ENCODE data around the gene AK6. TPM values are rescaled to one million over a fixed set of nuclear protein-coding genes. Genes with fewer than 3 reads are reported as not detected.
"Not testable (repeated sequence)": the region's sequence is repeated elsewhere in the genome, so short reads cannot be mapped to it uniquely, and the experiment has no call there.

The AK6 gene
- total RNA-seq, 2 donors from 2014 or later = 26.3 to 33.2 TPM

DNA sequence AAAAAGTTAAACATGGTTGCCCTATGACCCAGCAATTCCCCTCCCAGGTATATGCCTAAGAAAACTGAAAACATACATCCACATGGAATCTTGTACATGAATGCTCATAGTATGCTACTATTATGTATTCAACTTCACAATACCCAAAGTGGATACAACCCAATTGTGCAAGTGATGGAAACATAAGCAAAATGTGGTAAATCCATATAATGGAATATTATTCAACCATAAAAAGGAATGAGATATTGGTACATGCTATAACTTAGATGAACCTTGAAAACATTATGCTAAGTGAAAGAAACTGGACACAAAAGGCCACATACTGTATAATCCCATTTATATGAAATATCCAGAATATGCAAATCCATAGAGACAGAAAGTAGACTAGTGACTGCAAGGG is 18.7 kb downstream of the AK6 start:
- no peak for DNase-seq
- intact Hi-C loops (cut with DNase I, micrococcal nuclease) = no loop called here
- no peak for ATAC-seq

DNA sequence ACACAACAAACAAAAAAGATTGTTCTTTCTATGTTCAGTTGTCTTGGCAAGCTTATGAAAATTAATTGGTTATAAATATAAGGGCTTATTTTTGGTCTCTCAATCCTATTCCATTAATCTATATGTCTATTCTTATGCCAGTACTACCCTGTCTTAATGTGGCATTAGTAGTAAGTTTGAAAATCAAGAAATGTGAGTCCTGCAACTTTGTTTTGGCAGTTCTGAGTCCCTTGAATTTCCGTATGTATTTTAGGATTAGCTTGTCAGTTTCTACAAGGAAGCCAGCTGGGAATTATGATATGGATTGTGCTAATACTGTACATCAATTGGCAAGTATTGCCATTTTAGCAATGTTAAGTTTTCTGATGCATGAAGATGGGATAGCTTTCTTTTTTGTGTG is 26.2 kb downstream of the AK6 start:
- intact Hi-C loops (cut with DNase I, micrococcal nuclease) = no loop called here
- ATAC-seq (no peak), DNase-seq (no peak)

DNA sequence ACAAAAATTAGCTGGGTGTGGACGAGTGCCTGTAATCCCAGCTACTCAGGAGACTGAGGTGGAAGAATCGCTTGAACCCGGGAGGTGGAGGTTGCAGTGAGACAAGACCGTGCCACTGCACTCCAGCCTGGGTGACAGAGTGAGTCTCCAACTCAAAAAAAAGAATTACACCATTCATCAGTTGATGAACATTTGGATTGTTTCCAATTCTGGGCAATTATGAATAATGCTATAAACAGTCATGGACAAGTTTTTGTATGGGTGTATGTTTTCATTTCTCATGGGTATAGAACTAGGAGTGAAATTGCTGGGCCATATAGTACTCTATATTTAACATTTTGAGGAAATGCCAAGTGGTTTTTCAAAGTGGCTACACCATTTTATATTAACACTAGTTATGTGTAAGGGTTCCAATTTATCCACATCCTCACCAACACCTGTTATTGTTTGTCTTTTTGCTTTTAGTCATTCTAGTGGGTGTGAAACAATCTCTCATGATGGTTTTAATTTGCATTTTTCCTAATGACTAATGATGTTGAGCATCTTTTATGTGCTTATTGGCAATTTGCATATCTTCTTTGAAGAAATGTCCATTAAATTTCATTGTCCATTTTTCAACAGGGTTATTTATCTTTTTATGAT is 27.7 kb downstream of the AK6 start:
- ATAC-seq (no peak), DNase-seq (no peak)
- intact Hi-C loops (cut with DNase I, micrococcal nuclease) = no loop called here

DNA sequence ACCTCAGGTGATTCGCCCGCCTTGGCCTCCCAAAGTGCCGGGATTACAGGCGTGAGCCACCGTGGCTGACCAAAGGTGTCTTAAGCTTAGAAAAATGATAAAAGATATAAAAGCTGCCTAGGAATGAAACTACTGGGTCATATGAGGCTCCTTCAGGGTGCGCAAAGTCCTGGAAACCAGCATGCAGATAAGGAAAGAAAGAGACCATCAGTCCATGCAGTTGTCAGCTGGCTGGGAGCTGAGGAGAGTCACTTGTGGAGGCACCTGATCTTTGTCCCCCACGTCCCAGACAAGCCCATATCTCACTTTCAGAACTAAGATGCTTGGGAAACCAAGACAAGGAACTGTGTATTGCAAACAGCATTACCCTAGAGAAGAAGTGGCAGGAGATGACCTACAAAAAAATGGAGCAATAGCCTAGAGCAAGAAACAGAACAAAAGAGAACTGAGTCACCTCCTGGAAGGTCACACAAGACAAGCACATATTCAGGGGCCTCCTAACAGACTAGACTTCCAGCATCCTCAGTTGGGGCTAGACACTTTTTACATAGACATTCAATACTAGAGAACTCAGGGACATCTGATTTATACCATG is 33.9 kb downstream of the AK6 start:
- ATAC-seq = no peak
- intact Hi-C loops (cut with DNase I, micrococcal nuclease) = no loop called here
- DNase-seq = no peak

DNA sequence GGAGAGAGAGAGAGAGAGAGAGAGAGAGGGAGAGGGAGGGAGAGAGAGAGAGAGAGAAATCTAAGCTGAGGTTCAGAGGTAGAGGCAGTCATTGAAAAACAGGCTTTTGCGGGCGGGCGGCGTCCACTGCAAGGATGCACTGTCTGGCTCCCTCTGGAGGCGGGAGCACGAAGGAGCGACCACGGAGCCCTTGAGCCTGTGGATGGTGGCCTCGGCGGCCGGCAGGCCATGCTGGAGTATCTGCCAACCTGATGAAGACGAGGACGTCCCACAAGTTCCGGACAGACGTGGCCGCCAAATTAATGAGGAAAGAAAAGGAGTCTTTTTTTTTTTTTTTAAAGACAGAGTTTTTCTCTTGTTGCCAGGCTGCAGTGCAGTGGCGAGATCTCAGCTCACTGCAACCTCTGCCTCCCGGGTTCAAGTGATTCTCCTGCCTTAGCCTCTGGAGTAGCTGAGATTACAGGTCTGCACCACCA is 34.5 kb downstream of the AK6 start:
- DNase-seq (peak; percentile 84 to 92), ATAC-seq (peak; percentile 64)
- intact Hi-C loops (cut with DNase I, micrococcal nuclease) = no loop called here

DNA sequence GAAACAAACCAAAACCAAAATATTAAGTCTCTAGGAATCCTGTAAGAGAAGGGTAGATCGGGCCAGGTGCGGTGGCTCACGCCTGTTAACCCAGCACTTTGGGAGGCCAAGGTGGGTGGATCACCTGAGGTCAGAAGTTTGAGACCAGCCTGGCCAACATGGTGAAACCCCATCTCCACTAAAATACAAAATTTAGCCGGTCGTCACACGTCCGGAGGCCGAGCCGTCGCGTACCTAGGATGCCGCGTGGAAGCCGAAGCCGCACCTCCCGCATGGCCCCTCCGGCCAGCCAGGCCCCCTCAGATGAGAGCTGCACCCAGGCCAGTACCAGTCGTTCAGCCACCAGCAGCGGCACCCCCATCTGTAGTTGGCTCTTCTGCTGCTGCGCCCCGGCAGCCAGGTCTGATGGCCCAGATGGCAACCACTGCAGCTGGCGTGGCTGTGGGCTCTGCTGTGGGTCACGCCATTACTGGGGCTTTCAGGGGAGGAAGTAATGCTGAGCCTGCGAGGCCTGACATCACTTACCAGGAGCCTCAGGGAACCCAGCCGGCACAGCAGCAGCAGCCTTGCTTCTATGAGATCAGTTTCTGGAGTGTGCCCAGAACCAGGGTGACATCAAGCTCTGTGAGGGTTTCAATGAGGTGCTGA is 35.5 kb downstream of the AK6 start:
- intact Hi-C loops (cut with DNase I, micrococcal nuclease); ATAC-seq: not testable (repeated sequence)
- DNase-seq = peak in 1 of 2 donors; percentile 10

DNA sequence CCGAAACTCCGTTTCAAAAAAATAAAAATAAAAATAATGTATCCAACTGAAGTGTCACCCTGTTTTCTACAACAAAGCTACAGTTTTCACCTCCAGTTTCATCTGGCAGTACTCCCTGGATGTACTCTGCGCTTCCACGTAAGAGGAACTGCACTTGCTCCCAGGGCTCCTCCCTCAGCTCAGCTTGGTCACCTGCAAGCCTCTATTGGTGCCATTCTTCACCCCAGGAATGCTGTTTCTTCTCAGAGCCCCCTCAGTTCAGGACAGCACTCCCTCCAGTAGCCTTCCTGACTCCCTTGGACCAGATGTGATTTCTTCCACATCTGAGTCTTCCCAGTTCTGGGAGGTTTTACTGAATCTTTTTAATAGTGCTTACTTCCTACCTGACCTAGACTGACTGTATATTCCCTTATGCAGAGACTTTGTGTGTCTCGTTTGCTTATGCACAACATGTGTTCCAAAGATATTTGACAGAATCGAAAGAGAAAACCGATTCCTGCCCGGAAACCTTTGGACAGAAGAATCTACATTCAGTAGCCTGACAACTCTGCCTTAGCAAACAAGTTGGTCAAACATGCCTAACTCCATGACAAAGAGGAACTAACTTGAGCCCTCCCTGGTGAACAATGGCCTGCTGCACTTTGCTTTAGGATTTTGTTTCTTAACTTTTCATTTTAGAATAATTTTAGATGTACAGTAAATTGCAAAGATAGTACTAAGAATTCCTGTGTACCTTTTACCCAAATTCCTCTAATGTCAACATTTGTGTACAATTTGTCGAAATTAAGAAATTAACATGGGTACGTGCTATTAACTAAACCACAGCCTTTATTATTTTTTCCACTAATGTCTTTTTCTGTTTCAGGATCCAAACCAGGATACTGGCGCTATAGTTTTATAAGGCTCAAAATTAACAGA is 37.5 kb downstream of the AK6 start:
- ATAC-seq = peak; percentile 77

DNA sequence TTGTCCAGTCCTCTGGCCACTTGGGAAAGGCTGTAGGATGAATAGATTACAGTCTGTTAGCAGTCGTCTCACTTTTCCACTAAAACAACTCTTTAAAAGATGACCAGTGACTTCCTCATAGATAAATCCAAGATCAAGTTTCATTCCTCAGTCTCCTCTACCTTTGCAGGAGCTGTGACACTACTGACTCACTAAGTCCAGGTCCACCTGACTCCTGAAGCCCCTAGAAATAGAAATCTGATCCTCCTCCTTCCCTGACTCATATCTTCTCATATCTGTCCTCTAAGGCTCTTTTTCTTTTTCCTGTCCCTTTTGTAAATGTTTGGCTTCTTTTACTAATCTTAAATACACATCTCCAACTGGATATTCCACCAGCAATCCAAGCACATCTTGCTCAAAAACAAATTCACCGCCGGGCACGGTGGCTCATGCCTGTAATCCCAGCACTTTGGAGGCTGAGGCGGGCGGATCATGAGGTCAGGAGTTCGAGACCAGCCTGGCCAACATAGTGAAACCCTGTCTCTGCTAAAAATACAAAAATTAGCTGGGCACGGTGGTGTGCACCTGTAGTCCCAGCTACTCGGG is 39.3 kb downstream of the AK6 start:
- no peak for DNase-seq
- no peak for ATAC-seq
- intact Hi-C loops (cut with DNase I, micrococcal nuclease) = no loop called here

More for the DNA sequence above, 37.5 kb downstream of the AK6 start:
- intact Hi-C loops (cut with DNase I, micrococcal nuclease) = no loop called here
- peak; percentile 54 to 68 for DNase-seq

DNA sequence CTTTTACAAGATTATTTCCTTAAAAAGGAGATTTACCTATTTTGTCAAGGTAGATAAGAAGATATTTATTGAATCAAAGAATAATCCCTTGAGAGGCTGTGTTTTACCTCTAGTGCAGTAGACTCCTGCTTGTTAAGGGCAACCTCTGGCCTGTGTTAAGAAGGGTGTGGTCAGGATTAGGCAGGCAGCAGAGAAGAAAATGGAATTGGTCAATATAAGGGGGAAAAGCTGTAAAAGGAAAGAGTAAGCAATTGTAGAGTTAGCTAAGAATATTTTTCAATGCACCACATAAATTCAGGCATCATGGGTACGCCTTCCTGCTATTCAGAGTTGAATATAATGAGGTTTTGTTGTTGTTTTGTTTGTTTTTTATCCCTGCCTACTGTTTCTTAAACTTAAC is 43.0 kb downstream of the AK6 start:
- no peak for DNase-seq
- intact Hi-C loops (cut with DNase I, micrococcal nuclease) = no loop called here

DNA sequence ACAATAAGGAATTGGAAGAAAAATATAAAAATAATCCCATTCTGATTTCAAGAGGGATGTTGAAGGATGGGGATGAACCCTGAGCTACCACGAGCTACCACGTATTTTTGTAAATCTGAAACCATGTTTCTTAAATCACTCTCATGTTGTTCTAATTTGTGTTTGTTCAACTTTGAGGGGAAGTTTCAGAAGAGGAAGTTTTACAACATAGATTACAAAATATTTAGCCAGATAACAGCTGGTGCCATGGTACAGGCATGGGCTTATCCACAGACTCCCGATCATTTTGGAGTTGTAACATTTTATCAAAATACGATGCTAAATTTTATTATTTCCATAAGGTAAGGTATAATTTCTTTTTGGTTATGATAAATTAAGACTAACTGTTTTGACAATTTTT is 51.9 kb downstream of the AK6 start:
- no peak for DNase-seq
- intact Hi-C loops (cut with DNase I, micrococcal nuclease) = no loop called here
- ATAC-seq = no peak

More for the DNA sequence above, 43.0 kb downstream of the AK6 start:
- ATAC-seq = peak; percentile 95

DNA sequence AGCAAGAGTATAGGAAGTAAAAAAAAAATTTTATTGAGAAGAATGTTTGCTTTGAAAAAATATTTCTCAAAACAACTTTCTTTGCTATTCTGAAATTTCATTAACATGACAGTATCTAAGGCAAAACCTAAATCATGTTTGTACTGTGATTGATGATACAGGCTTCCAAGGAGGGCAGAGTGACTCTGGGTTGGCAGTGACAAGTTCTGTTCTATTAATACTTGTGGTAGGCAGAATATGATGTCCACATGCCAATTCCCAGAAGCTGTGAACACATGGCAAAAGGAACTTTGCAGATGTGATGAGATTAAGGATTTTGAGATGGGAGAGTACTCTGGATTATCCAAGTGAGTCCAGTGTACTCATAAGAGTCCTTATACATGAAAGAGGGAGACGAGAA is 53.3 kb downstream of the AK6 start:
- ATAC-seq (no peak), DNase-seq (no peak)
- intact Hi-C loops (cut with DNase I, micrococcal nuclease) = no loop called here

DNA sequence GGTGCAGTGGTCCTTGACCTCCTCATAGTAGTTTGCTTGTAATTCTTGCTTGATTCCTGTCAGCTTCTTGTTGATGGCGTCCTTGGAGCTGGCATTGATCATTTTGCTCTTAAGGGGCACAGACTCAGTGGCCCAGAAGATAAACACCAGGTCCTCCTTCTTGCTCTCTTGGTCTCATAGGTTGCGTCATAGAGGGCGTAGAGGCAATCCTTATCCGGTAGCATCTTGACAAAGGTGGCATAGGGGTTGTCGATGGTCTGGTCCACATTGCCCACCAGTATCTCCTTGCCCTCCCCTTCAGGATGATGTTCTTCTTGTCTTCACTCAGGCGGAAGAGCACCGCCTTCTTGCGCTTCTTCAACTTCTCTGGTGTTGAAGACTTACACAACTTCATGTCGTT is 55.9 kb downstream of the AK6 start:
- intact Hi-C loops (cut with DNase I, micrococcal nuclease) = no loop called here
- no peak for ATAC-seq
- DNase-seq = no peak

DNA sequence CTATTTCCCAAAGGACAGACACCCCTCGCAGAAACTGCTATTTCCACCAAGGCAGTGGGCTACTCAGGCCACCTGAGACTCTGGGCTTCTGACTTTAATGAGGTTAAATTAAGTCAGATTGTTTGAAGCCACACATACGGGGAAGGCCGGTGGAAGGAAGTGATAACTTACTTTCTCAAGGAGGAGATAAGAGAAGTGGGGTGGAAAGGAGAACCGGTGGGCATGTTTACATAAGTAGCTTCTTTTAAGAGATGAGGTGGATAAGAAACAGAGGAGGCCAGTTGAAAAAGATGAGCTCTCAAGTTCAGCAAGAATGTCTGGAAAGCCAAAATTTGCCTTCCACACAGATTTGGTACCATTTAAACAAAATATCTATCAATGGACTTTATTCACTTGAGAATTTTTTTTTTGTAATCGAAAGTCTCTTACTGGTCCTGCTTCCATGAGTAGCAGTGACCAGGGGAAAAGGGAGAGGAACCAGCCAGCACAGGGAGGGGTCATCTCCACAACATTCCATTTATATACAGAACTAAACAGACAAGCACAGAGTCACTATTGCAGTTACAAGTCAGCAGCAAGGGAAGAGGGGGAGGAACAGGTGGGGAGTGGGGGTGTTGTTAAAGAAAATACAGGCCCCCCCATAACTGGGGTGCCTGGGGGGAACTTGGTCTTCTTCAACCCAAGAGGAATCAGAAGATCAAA is 56.7 kb downstream of the AK6 start:
- no peak for ATAC-seq
- intact Hi-C loops (cut with DNase I, micrococcal nuclease) = no loop called here

DNA sequence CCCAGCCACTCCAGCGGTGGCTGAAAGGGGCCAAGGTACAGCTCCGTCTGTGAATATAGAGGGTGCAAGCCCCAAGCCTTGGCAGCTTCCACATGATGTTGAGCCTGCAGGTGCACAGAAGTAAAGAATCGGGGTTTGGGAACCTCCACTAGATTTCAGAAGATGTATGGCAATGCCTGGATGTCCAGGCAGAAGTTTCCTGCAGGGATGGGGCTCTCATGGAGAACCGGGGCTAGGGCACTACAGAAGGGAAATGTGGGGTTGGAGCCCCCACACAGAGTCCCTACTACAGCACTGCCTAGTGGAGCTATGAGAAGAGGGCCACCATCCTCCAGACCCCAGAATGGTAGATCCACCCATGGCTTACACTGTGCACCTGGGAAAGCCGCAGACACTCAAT is 59.9 kb downstream of the AK6 start:
- ATAC-seq (no peak), DNase-seq (no peak)
- intact Hi-C loops (cut with DNase I, micrococcal nuclease) = no loop called here

More for the DNA sequence above, 56.7 kb downstream of the AK6 start:
- DNase-seq = no peak

DNA sequence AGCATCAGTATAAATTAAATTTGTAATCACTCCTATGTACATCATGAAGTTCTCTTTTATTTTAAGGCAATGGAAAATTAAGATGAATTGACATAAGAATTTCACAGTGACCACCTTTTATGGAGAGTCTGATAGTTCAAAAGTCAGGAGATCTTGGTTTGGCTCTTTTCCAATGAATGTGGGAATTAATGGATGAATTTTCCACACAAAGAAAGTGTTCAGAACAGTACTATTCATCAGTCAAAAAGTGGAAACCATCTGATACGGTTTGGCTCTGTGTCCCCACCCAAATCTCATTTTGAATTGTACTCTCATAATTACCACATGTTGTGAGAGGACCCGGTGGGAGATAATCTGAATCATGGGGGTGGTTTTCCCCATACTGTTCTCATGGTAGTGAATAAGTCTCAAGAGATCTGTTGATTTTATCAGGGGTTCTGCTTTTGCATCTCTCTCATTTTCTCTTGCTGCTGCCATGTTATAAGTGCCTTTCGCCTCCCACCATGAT is 61.2 kb downstream of the AK6 start:
- intact Hi-C loops (cut with DNase I, micrococcal nuclease) = no loop called here
- no peak for ATAC-seq
- DNase-seq = no peak

DNA sequence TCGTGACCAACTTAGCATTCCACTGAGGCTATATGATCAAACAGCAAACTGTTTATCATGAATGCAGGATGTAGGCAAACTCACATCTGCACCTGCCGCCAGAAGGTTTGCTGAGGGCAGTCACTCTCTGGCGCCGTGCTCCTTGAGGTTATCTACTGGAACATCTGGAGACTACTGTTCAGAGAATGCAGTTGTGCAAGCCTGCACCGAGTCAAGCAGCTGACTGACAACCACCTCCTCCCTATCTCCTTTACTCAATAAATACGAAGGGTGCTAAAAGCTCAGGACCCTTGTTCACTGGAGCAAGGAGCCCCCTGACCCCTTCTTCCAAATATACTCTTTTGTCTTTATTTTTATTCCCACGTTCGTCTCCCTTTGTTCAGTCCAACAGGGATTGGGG is 63.8 kb downstream of the AK6 start:
- ATAC-seq = no peak

More for the DNA sequence above, 63.8 kb downstream of the AK6 start:
- DNase-seq = no peak
- intact Hi-C loops (cut with DNase I, micrococcal nuclease) = no loop called here
